Measurements from ENCODE around the gene LRRC27. TPM values are rescaled to one million over a fixed set of nuclear protein-coding genes. Genes with fewer than 3 reads are reported as not detected.

The LRRC27 gene
- total RNA-seq, 1 donor, result 13.4 TPM

DNA sequence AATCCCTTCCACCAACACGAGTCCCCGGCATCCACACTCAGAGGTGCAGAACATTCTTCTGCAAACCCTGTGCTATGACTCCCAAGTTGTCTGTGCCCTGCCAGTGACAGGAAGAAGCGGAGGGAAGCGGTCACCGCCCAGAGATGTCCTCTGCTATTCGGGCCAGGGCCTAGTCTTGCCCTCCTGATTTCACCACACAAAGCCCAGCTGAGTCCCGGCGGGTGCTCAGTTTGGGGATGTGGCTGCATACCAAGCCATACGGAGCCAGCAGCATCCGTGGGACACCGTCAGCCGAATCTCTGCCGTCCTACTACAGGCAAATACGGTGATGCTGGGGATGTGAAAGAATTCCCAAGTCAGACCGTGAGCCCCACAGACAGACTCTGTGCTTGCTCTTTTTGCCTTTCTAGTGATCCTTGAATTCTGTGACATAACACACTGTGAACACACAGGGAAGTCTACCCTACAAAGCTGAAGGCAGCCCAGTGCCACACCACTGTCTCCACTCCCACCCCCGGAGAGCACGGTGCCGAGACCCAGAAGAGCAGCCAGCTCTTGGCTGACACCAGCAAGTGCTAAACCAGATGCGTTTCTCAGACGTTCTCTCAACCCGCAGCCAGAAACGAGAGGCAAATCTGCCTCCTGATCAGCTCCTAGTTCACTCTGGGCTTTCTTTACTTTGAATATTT is 26.2 kb upstream of the LRRC27 start:
- Histone ChIP-seq H4K20me1 (ENCODE audit: insufficient read depth, low read length) (peaks cover 6% of the 10 kb centered on the region), H3K4me2 (ENCODE audit: insufficient read depth, low read length) (no peak overlapping the region), H2AFZ (ENCODE audit: low read length) (no peak overlapping the region), H3K9me3 (ENCODE audit: low read depth, low read length) (no peaks in the 10 kb centered on the region), H3K36me3 (ENCODE audit: insufficient read depth, low read length) (no peaks in the 10 kb centered on the region), H3K4me3 (ENCODE audit: insufficient read depth, low read length) (no peak overlapping the region), H3K4me1 (ENCODE audit: insufficient read depth, low read length) (peaks cover 4% of the 10 kb centered on the region), H3K27ac (ENCODE audit: low read depth, low read length) (no peak overlapping the region), H3K79me2 (ENCODE audit: insufficient read depth, low read length) (no peaks in the 10 kb centered on the region), H3K27me3 (ENCODE audit: insufficient read depth, low read length) (peaks cover 26% of the 10 kb centered on the region)
- DNase-seq (ENCODE audit: insufficient read length, low spot score, missing footprints), result peak; percentile 63
- TF ChIP-seq, protein P1, sequence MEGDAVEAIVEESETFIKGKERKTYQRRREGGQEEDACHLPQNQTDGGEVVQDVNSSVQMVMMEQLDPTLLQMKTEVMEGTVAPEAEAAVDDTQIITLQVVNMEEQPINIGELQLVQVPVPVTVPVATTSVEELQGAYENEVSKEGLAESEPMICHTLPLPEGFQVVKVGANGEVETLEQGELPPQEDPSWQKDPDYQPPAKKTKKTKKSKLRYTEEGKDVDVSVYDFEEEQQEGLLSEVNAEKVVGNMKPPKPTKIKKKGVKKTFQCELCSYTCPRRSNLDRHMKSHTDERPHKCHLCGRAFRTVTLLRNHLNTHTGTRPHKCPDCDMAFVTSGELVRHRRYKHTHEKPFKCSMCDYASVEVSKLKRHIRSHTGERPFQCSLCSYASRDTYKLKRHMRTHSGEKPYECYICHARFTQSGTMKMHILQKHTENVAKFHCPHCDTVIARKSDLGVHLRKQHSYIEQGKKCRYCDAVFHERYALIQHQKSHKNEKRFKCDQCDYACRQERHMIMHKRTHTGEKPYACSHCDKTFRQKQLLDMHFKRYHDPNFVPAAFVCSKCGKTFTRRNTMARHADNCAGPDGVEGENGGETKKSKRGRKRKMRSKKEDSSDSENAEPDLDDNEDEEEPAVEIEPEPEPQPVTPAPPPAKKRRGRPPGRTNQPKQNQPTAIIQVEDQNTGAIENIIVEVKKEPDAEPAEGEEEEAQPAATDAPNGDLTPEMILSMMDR (IDR thresholded peaks at IDR 0.05; ENCODE audit: extremely low read depth, low read depth, low read length), result no peak

DNA sequence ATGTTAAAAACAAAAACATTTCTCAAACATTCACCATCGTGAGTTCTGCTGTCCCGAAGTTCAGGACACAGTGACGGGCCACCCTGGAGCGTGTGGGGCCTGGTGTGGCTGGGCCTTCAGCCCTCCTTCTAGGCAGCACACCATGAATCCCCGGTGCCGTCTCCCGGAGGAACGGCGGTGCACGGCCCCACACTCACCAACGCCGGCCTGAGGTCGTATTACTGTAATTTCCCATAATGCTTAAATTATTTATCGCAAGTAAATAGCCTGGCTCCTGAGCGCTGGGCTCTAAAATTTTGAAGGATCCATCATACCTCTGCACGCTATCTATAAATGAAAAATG is 25.7 kb upstream of the LRRC27 start:
- Histone ChIP-seq H3K9me3 (ENCODE audit: low read depth, low read length) (no peaks in the 10 kb centered on the region), H3K4me3 (ENCODE audit: insufficient read depth, low read length) (no peak overlapping the region), H3K79me2 (ENCODE audit: insufficient read depth, low read length) (no peaks in the 10 kb centered on the region), H3K36me3 (ENCODE audit: insufficient read depth, low read length) (no peaks in the 10 kb centered on the region), H3K4me1 (ENCODE audit: insufficient read depth, low read length) (peaks cover 4% of the 10 kb centered on the region), H2AFZ (ENCODE audit: low read length) (no peak overlapping the region), H3K27me3 (ENCODE audit: insufficient read depth, low read length) (peaks cover 26% of the 10 kb centered on the region), H3K4me2 (ENCODE audit: insufficient read depth, low read length) (no peak overlapping the region), H3K27ac (ENCODE audit: low read depth, low read length) (no peak overlapping the region), H4K20me1 (ENCODE audit: insufficient read depth, low read length) (peaks cover 6% of the 10 kb centered on the region)
- DNase-seq (ENCODE audit: insufficient read length, low spot score, missing footprints), result no peak
- TF ChIP-seq, protein P1 (IDR thresholded peaks at IDR 0.05; ENCODE audit: extremely low read depth, low read depth, low read length), result no peak

DNA sequence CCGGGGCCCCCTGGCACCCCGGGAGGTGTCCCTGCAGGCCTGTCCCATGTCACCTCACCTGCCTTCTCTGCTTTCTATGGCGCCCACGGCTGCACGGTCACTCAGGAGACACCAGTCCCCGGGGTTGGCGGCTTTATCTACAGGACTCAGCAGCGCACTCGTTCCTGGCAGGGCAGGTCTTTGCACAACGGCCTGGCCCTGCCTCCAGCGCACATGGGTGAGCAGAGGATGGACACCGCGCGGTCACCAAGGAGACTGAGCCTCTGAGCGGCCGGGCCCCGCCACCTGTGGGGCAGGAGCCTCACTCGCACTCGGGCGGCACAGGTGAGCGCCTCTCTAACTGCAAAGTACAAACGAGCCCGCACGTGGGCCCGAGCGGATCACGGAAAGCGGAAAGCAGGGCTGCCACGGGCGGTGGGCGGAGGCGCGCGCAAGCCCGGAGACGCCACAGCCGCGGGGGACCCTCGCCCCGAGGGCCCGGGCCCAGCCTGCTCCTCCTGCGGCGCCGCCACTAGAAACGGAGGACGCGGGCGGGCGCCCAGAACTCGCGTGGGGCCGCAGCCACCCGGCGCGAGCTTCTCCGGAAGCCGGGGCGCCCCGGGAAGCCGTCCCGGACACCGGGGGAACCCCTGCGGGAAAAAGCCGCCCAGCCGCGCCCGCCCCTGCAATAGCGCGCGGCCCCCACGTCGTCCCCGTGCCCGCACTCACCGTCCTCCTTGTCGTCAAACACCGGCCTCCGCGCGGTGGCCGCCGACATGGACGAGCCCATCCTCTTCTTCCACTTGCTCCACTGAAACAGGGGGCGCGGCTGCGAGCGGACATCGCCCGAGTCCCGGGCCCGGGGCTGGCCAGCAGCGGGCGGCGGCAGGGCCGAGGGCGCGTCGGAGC is 24.9 kb upstream of the LRRC27 start:
- Histone ChIP-seq H3K9me3 (ENCODE audit: low read depth, low read length) (no peaks in the 10 kb centered on the region), H3K4me2 (ENCODE audit: insufficient read depth, low read length) (peak overlapping the region; percentile 66), H3K36me3 (ENCODE audit: insufficient read depth, low read length) (no peaks in the 10 kb centered on the region), H3K4me3 (ENCODE audit: insufficient read depth, low read length) (peak overlapping the region; percentile 66), H3K27ac (ENCODE audit: low read depth, low read length) (no peak overlapping the region), H3K4me1 (ENCODE audit: insufficient read depth, low read length) (peaks cover 4% of the 10 kb centered on the region), H2AFZ (ENCODE audit: low read length) (no peak overlapping the region), H3K27me3 (ENCODE audit: insufficient read depth, low read length) (peaks cover 26% of the 10 kb centered on the region), H3K79me2 (ENCODE audit: insufficient read depth, low read length) (no peaks in the 10 kb centered on the region), H4K20me1 (ENCODE audit: insufficient read depth, low read length) (peaks cover 6% of the 10 kb centered on the region)
- TF ChIP-seq, protein P1 (IDR thresholded peaks at IDR 0.05; ENCODE audit: extremely low read depth, low read depth, low read length), result no peak
- peak; percentile 88 for DNase-seq (ENCODE audit: insufficient read length, low spot score, missing footprints)

All from osteoblast (primary cell).